Measurements from ENCODE around the gene SPDYE2.
"Not testable (repeated sequence)": the region's sequence is repeated elsewhere in the genome, so short reads cannot be mapped to it uniquely, and the experiment has no call there.

SPDYE2 gene

DNA sequence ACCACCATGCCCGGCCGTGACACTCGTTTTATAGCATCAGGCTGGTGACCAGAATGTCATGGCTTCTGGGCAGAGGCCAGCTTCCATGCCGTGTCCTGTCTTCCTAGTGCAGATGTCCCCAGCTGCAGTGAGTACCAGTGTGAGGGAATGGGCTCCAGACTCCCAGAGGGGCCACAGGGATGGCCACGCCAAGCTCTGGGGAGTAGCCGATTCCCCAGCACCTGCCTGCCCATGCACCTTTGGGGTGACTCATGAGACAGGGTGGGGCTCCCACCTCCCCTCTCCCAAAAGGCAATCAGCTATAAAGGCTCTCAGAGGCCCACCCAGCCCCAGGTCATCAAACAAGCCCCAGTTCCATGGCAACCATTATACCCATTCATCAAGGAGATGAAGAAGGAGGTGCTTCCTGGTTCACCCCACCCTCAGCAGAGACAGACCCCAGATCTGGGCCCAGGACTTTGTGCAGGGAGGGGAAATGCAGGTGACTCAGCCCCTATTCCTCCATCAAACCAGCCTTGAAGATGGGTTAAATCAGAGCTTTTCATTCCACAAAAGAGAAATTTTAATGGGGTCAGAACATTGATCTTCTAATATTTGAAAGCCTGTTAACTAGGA, at the start of gene SPDYE2:
SPDYE2 (plus strand) TSS at position 419 of the 615 bp plus-strand sequence. CDS start 2,030 bp downstream, outside the sequence.
- DNase-seq = not testable (repeated sequence)

- not testable (repeated sequence) for DNase-seq
These were observed 47.9 kb upstream of the SPDYE2 start for GRCh38 chr7:102503141-102503540.

DNA sequence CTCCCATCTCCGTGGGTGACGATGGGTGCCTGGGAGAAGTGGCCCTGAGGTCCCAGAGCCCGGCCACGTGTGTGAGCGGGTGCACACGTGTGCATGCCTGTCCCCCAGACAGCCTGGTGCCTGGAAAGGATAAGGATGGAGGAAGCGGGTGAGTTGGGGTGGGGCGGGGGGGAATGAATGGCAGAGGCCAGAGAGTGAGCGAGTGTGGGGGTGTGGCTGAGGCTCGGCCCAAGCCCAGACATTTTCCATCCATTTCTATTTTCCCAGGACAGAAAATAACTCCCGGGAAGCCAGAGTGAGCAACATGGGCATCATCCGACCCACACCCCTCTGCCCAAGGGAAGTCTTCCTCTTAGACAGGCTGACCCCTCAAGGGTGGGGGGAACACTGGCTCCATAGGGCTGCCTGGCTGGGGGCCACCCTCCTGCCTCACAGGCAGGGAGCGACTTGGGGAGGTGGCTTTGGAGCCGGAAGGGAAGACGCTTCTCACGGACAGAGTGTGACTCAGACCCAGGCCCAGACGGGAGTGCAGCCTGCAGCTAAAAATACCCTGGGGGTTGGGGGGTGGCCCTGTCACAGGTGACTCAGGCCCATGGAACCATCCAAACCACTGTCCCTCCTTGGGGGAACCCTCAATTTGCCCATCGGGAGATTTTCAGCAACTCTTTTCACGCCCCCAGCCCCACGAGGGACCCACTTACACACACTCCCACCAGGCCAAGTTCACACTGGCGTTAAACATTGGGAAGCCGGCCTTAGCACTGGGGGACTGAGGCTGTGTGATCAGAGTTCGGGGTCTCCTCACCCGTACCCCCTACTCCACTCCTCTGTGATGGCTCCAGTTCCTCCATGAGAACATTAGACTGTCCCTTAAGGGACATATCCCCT, 45.5 kb upstream of the SPDYE2 start:
- DNase-seq = not testable (repeated sequence)

- not testable (repeated sequence) for DNase-seq
These were observed 43.5 kb upstream of the SPDYE2 start for GRCh38 chr7:102507410-102508088.

DNA sequence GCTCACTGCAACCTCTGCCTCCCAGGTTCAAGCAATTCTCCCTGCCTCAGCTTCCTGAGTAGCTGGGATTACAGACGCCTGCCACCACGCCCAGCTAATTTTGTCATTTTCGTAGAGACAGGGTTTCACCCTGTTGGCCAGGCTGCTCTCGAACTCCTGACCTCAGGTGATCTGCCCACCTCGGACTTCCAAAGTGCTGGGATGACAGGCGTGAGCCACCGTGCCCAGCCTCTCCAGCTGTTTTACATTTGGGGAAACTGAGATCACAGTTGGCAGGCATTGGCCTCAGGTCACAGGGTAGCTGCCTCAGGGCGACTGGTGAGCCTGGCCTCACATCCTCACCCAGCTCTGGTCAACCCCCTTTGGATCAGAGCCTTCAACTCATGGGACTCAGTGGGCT, 40.5 kb upstream of the SPDYE2 start:
- DNase-seq = not testable (repeated sequence)

GRCh38 chr7:102511860-102512522, 39.0 kb upstream of the SPDYE2 start:
- not testable (repeated sequence) for DNase-seq

- DNase-seq = not testable (repeated sequence)
These were observed 38.3 kb upstream of the SPDYE2 start for GRCh38 chr7:102512642-102513221.

GRCh38 chr7:102514881-102515721, 35.9 kb upstream of the SPDYE2 start:
- not testable (repeated sequence) for DNase-seq

DNA sequence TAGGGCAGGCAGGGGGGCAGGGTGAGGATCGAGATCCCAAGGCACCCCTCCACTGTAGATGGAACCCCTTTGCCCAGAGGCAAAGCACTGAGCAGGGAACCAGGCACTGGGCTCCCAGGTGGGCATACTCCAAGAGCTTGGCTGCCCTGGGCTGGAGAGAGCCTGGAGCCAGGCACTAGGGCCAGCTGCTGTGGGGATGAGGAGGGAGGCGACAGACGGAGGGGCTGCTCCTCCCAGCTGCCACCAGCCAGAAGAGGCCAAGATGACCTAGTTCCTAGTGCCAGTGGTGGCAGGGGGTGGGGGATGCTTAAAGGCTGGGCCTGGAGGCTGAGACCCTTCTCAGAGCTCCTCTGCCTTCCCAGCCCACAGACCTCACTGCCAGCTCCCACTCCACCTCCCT, 35.1 kb upstream of the SPDYE2 start:
- not testable (repeated sequence) for DNase-seq

GRCh38 chr7:102516951-102517350, 34.1 kb upstream of the SPDYE2 start:
- DNase-seq = not testable (repeated sequence)

GRCh38 chr7:102517550-102518147, 33.4 kb upstream of the SPDYE2 start, which contains the start of gene RASA4B:
RASA4B (minus strand) TSS chr7:102517777; CDS start chr7:102517710, 67 bp downstream.
- DNase-seq = not testable (repeated sequence)

DNA sequence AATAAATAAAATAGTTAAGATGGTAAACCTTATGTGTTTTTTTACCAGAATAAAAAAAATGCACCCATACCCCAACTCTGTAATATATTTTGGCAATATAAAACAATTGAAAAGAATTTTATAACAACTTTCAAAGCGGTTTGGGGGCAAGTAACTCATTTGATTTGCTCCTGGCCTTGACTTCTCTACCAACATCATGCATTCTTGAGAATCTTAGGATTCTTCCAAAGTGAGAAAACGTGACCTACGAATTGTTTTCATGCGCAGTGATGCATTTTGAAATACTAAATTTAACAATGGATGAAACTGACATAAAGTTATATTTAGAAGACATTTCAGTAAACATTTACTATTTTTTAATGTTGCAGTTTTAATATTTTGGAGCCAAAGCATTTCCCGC, 30.2 kb upstream of the SPDYE2 start:
- not testable (repeated sequence) for DNase-seq

DNA sequence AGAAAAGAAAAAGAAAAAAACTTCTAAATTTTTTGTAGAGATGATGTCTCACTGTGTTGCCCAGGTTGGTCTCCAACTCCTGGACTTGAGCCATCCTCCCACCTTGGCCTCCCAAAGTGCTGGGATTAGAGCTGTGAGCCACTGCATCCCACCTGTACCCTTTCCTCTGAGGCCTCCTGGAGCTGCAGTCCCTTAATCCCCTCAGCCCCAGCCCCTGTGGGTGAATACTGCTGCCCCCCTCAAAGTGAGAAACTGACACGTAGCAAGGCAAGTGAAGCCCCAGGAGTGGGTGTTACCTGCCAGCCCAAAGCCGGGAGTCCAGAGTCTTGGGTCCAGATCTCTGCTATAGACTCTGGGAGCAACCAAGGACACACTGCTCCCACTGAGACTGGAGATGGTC, 26.2 kb upstream of the SPDYE2 start:
- DNase-seq = not testable (repeated sequence)

- DNase-seq = not testable (repeated sequence)
These were observed 23.8 kb upstream of the SPDYE2 start for GRCh38 chr7:102527182-102527581.

DNA sequence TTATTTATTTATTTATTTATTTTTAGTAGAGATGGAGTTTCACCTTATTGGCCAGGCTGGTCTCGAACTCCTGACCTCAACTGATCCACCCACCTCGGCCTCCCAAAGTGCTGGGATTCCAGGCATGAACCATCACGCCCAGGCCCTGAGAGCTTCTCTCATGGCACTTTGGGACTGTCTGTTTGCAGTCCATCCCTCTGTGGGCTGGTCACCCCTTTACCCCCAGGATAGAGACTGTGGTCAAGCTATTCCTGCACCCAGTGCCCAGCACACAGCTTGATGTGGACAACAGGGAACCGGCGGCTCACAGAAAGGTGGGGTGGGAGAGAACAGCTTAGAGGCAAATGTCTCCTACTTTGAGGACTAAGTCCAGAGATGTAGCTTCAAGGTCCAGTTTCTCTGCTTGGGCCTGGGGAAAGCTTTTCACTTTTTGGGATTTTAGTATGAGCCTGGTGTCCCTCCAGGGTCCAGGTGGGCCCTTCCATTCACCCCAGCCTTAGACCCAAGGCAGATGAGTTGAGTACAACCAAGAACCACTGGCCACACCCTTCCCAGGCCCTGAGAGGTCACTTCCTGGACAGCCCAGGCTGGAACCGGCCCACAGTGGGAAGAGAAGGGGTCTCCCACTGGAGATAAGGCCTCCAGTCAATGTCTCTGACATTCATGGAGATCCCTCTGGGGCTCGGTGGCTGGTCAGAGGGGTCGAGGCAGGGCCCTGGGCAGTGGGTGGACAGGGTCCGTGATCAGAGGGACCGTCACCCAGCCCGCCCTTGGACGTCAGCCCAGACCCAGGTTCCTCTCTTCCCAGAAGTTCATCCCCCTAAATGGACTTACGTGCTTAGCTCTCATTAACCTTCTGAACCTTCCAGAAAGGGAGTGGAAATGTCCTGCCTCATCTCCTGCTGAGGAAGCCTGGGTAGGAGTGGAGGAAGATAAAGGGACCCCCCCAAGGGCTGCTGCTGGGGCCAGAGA, 22.9 kb upstream of the SPDYE2 start:
- not testable (repeated sequence) for DNase-seq

GRCh38 chr7:102531583-102531982, 19.4 kb upstream of the SPDYE2 start:
- DNase-seq = not testable (repeated sequence)

DNA sequence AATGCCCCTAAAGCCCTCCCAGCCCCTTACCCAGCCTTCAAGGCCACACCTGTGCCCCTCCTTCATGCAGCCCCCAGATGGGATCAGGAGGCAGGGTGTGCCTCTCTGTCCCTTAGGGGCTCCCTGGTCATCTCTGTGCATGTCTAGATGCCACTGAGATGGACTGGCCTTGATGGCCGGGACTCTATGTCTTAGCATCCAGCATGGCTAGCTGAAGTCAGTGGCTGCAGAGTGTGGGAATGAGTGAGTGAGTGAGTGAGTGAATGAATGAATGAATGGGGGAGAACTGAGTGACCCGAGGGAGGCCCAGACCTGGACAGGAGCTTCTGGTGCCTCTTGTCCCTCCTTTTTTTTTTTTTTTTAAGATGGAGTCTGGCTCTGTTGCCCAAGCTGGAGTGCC, 18.9 kb upstream of the SPDYE2 start:
- not testable (repeated sequence) for DNase-seq

- not testable (repeated sequence) for DNase-seq
These were observed 15.9 kb upstream of the SPDYE2 start for GRCh38 chr7:102535062-102535615.

- DNase-seq = not testable (repeated sequence)
These were observed 10.4 kb upstream of the SPDYE2 start for GRCh38 chr7:102540604-102541003.

Measured in NCI-H748 treated with DMSO at 0.1 percent for 48 hours (cell line).